Dendritic cell treated with granulocyte-macrophage colony-stimulating factor and Interleukin-4, amounts not matched to agents 40 ng/mL and 50 ng/mL, for 4 days (primary cell): ENCODE data around the gene BCCIP.

Source experiments
- H3K27ac Mint-ChIP-seq: one replicate; pipeline ENCODE4 v1.8.0; 2022; ENCODE audit warnings: mild to moderate bottlenecking, mixed read lengths
- H3K27me3 Mint-ChIP-seq: one replicate; pipeline ENCODE4 v1.8.0; 2022; ENCODE audit warnings: mild to moderate bottlenecking, mixed read lengths
- H3K36me3 Mint-ChIP-seq: one replicate; pipeline ENCODE4 v1.8.0; 2022; ENCODE audit warnings: low read depth, mixed read lengths
- H3K4me1 Mint-ChIP-seq: one replicate; pipeline ENCODE4 v1.8.0; 2022; ENCODE audit warnings: low read depth, mixed read lengths
- H3K4me3 Mint-ChIP-seq: one replicate; pipeline ENCODE4 v1.8.0; 2022; ENCODE audit warnings: mild to moderate bottlenecking, moderate library complexity, mixed read lengths
- H3K9me3 Mint-ChIP-seq: one replicate; pipeline ENCODE4 v1.8.0; 2022; ENCODE audit warnings: mixed read lengths
- intact Hi-C: fragments of 100-400 bp; cut with micrococcal nuclease; formaldehyde crosslinking; loops from one replicate; pipeline ENCODE4 v1.15.0; 2022

BCCIP gene

GRCh38 chr10:125788156-125789034, 35.0 kb upstream of the BCCIP start:
- Mint-ChIP-seq H3K4me3 (no peak overlapping the region), H3K36me3 (peaks cover 47% of the 10 kb centered on the region), H3K9me3 (no peaks in the 10 kb centered on the region), H3K27me3 (no peaks in the 10 kb centered on the region), H3K4me1 (no peaks in the 10 kb centered on the region), H3K27ac (no peak overlapping the region)
- intact Hi-C loops = no loop called here

GRCh38 chr10:125792342-125793300, 30.7 kb upstream of the BCCIP start:
- intact Hi-C loops = no loop called here
- Mint-ChIP-seq H3K36me3 (peaks cover 86% of the 10 kb centered on the region), H3K4me1 (no peaks in the 10 kb centered on the region), H3K27ac (no peak overlapping the region), H3K4me3 (no peak overlapping the region), H3K27me3 (no peaks in the 10 kb centered on the region), H3K9me3 (no peaks in the 10 kb centered on the region)

- H3K27ac Mint-ChIP-seq = no peak overlapping the region
- H3K36me3 Mint-ChIP-seq = peaks cover 88% of the 10 kb centered on the region
Observed at GRCh38 chr10:125795128-125795527, 28.2 kb upstream of the BCCIP start.

GRCh38 chr10:125795637-125796190, 27.6 kb upstream of the BCCIP start:
- H3K36me3 Mint-ChIP-seq = peaks cover 90% of the 10 kb centered on the region
- H3K4me1 Mint-ChIP-seq = no peaks in the 10 kb centered on the region
- no peaks in the 10 kb centered on the region for H3K27me3 Mint-ChIP-seq
- intact Hi-C loops = no loop called here
- H3K9me3 Mint-ChIP-seq = no peaks in the 10 kb centered on the region
- no peak overlapping the region for H3K27ac Mint-ChIP-seq
- no peak overlapping the region for H3K4me3 Mint-ChIP-seq

More at GRCh38 chr10:125795128-125795527, 28.2 kb upstream of the BCCIP start:
- Mint-ChIP-seq H3K4me1 (no peaks in the 10 kb centered on the region), H3K27me3 (no peaks in the 10 kb centered on the region), H3K9me3 (no peaks in the 10 kb centered on the region), H3K4me3 (no peak overlapping the region)
- intact Hi-C loops = no loop called here

- Mint-ChIP-seq H3K27me3 (no peaks in the 10 kb centered on the region), H3K4me3 (no peak overlapping the region), H3K27ac (no peak overlapping the region), H3K36me3 (peaks cover 88% of the 10 kb centered on the region), H3K4me1 (no peaks in the 10 kb centered on the region), H3K9me3 (no peaks in the 10 kb centered on the region)
- intact Hi-C loops = no loop called here
Observed at GRCh38 chr10:125797424-125797823, 25.9 kb upstream of the BCCIP start.

GRCh38 chr10:125797994-125798662, 25.2 kb upstream of the BCCIP start:
- Mint-ChIP-seq H3K4me3 (no peak overlapping the region), H3K9me3 (no peaks in the 10 kb centered on the region), H3K27me3 (no peaks in the 10 kb centered on the region), H3K4me1 (no peaks in the 10 kb centered on the region), H3K36me3 (peaks cover 88% of the 10 kb centered on the region), H3K27ac (no peak overlapping the region)
- intact Hi-C loops = no loop called here

GRCh38 chr10:125799451-125800182, 23.7 kb upstream of the BCCIP start:
- Mint-ChIP-seq H3K36me3 (peaks cover 83% of the 10 kb centered on the region), H3K9me3 (no peaks in the 10 kb centered on the region), H3K27me3 (no peaks in the 10 kb centered on the region), H3K27ac (no peak overlapping the region), H3K4me3 (no peak overlapping the region), H3K4me1 (no peaks in the 10 kb centered on the region)
- intact Hi-C loops = no loop called here

- Mint-ChIP-seq H3K9me3 (no peaks in the 10 kb centered on the region), H3K27me3 (no peaks in the 10 kb centered on the region), H3K36me3 (peaks cover 86% of the 10 kb centered on the region), H3K4me3 (no peak overlapping the region), H3K27ac (no peak overlapping the region), H3K4me1 (no peaks in the 10 kb centered on the region)
- intact Hi-C loops = no loop called here
Observed at GRCh38 chr10:125801574-125801973, 21.8 kb upstream of the BCCIP start.

GRCh38 chr10:125802131-125802530, 21.2 kb upstream of the BCCIP start:
- Mint-ChIP-seq H3K36me3 (peaks cover 86% of the 10 kb centered on the region), H3K4me3 (no peak overlapping the region), H3K27ac (no peak overlapping the region), H3K27me3 (no peaks in the 10 kb centered on the region), H3K9me3 (no peaks in the 10 kb centered on the region), H3K4me1 (no peaks in the 10 kb centered on the region)
- intact Hi-C loops = no loop called here

- intact Hi-C loops = no loop called here
- H3K9me3 Mint-ChIP-seq = no peaks in the 10 kb centered on the region
- H3K4me1 Mint-ChIP-seq = no peaks in the 10 kb centered on the region
- no peaks in the 10 kb centered on the region for H3K27me3 Mint-ChIP-seq
- H3K27ac Mint-ChIP-seq = no peak overlapping the region
- H3K4me3 Mint-ChIP-seq = no peak overlapping the region
- peaks cover 86% of the 10 kb centered on the region for H3K36me3 Mint-ChIP-seq
Observed at GRCh38 chr10:125802739-125803138, 20.6 kb upstream of the BCCIP start.

GRCh38 chr10:125808047-125808446, 15.3 kb upstream of the BCCIP start:
- H3K27me3 Mint-ChIP-seq = no peaks in the 10 kb centered on the region
- peaks cover 69% of the 10 kb centered on the region for H3K36me3 Mint-ChIP-seq
- no peaks in the 10 kb centered on the region for H3K9me3 Mint-ChIP-seq
- H3K27ac Mint-ChIP-seq = no peak overlapping the region
- H3K4me1 Mint-ChIP-seq = no peaks in the 10 kb centered on the region
- no peak overlapping the region for H3K4me3 Mint-ChIP-seq
- intact Hi-C loops = no loop called here

GRCh38 chr10:125811251-125811650, 12.1 kb upstream of the BCCIP start:
- Mint-ChIP-seq H3K27ac (no peak overlapping the region), H3K4me1 (no peaks in the 10 kb centered on the region), H3K27me3 (no peaks in the 10 kb centered on the region), H3K4me3 (no peak overlapping the region), H3K36me3 (peaks cover 72% of the 10 kb centered on the region), H3K9me3 (no peaks in the 10 kb centered on the region)
- intact Hi-C loops = no loop called here

GRCh38 chr10:125812128-125812750, 11.1 kb upstream of the BCCIP start:
- Mint-ChIP-seq H3K4me1 (no peaks in the 10 kb centered on the region), H3K36me3 (peaks cover 62% of the 10 kb centered on the region), H3K4me3 (no peak overlapping the region), H3K27me3 (no peaks in the 10 kb centered on the region), H3K9me3 (no peaks in the 10 kb centered on the region), H3K27ac (no peak overlapping the region)
- intact Hi-C loops = no loop called here
